HG02798 (cell line): ENCODE measurements around the gene NBEA.
A peak's percentile ranks its signal among the peaks of the same experiment; 100 is the strongest.
"Not testable (repeated sequence)": the region's sequence is repeated elsewhere in the genome, so short reads cannot be mapped to it uniquely, and the experiment has no call there.

Experiments
- ATAC-seq: cut with Tn5 transposase; IDR thresholded peaks from one replicate; pipeline ENCODE4 v1.9.1; 2021; ENCODE audit warnings: mild to moderate bottlenecking; ENCODE audit not compliant: unreplicated experiment, poor library complexity

The NBEA gene

GRCh38 chr13:35603593-35604285 lies 661.7 kb downstream of the NBEA start:
- no peak for ATAC-seq

GRCh38 chr13:35614666-35615065 lies 672.6 kb downstream of the NBEA start:
- no peak for ATAC-seq

GRCh38 chr13:35617420-35617819 lies 675.4 kb downstream of the NBEA start:
- ATAC-seq, result no peak

GRCh38 chr13:35618565-35619083 lies 676.6 kb downstream of the NBEA start:
- no peak for ATAC-seq

GRCh38 chr13:35621989-35622388 lies 679.9 kb downstream of the NBEA start:
- no peak for ATAC-seq

GRCh38 chr13:35629026-35629425 lies 687.0 kb downstream of the NBEA start:
- no peak for ATAC-seq

- ATAC-seq, result peak; percentile 87
These were observed 688.6 kb downstream of the NBEA start for GRCh38 chr13:35630551-35631275.

- ATAC-seq, result no peak
These were observed 689.6 kb downstream of the NBEA start for GRCh38 chr13:35631666-35632065.

GRCh38 chr13:35643625-35644024 lies 701.6 kb downstream of the NBEA start:
- no peak for ATAC-seq

GRCh38 chr13:35646056-35646774 lies 704.1 kb downstream of the NBEA start:
- no peak for ATAC-seq

- ATAC-seq, result no peak
These were observed 706.1 kb downstream of the NBEA start for GRCh38 chr13:35648201-35648600.

- ATAC-seq, result no peak
These were observed 707.1 kb downstream of the NBEA start for GRCh38 chr13:35649162-35649561.

- ATAC-seq, result no peak
These were observed 717.7 kb downstream of the NBEA start for GRCh38 chr13:35659796-35660195.

GRCh38 chr13:35664747-35665146 lies 722.7 kb downstream of the NBEA start:
- ATAC-seq, result no peak

GRCh38 chr13:35669321-35669720 lies 727.3 kb downstream of the NBEA start:
- ATAC-seq, result no peak

GRCh38 chr13:35672611-35673010 lies 730.5 kb downstream of the NBEA start:
- ATAC-seq, result no peak

- ATAC-seq, result no peak
These were observed 733.6 kb downstream of the NBEA start for GRCh38 chr13:35675651-35676050.

- not testable (repeated sequence) for ATAC-seq
These were observed 735.8 kb downstream of the NBEA start for GRCh38 chr13:35677863-35678262.

- no peak for ATAC-seq
These were observed 739.6 kb downstream of the NBEA start for GRCh38 chr13:35681685-35682084.

- ATAC-seq, result no peak
These were observed 742.4 kb downstream of the NBEA start for GRCh38 chr13:35684432-35684831.

- no peak for ATAC-seq
These were observed 745.3 kb downstream of the NBEA start for GRCh38 chr13:35687336-35687735.
